ENCODE results near the gene ADAT1.

DNA sequence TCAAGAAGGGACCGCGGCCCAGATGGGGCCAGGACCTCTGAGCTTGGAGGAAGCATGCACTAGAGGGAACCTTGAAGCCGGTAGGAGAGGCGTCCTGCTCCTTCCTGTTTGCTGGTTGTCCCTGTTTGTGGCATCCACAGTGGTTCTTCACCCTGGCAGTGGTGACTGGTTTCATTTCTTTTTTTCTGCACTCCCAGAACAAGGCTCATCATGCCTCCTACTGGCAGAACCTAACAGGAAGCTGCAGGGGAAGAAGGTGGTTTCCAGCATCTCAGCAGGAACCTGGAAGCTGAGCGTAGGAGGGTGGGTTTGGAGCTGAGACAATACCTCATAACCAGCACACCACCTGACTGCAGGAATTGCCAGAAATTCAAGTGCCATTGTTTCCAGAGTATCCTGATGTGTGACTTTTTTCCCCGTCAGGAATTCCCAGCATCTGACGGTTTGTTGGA, 72.8 kb downstream of the ADAT1 start:
- TF ChIP-seq, protein P1, sequence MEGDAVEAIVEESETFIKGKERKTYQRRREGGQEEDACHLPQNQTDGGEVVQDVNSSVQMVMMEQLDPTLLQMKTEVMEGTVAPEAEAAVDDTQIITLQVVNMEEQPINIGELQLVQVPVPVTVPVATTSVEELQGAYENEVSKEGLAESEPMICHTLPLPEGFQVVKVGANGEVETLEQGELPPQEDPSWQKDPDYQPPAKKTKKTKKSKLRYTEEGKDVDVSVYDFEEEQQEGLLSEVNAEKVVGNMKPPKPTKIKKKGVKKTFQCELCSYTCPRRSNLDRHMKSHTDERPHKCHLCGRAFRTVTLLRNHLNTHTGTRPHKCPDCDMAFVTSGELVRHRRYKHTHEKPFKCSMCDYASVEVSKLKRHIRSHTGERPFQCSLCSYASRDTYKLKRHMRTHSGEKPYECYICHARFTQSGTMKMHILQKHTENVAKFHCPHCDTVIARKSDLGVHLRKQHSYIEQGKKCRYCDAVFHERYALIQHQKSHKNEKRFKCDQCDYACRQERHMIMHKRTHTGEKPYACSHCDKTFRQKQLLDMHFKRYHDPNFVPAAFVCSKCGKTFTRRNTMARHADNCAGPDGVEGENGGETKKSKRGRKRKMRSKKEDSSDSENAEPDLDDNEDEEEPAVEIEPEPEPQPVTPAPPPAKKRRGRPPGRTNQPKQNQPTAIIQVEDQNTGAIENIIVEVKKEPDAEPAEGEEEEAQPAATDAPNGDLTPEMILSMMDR (IDR thresholded peaks at IDR 0.05 in 2 of 3, conservative IDR thresholded peaks at IDR 0.05 in 1 of 3; ENCODE audit: borderline replicate concordance in 1 of 3, insufficient read depth in 1 of 3, low read depth in 2 of 3, low read length in 2 of 3), result peak; percentile 55 to 65 (median 58); a peak in 5 of 6 replicates
- TF ChIP-seq EZH2 (IDR thresholded peaks at IDR 0.05) (no peak), POLR2AphosphoS5 (IDR thresholded peaks at IDR 0.05; ENCODE audit: low read depth, low read length) (no peak), RAD21 (IDR thresholded peaks at IDR 0.05; ENCODE audit: low read depth) (peak; percentile 73), CEBPB (IDR thresholded peaks at IDR 0.05; ENCODE audit: low read depth) (no peak)
